HFF-Myc (cell line): ENCODE data around the gene RING1.

Experiments used
- DNase-seq: peaks from one replicate; pipeline ENCODE4 v3.0.0-alpha.2; 2011; ENCODE audit warnings: low read depth; ENCODE audit errors: extremely low read depth
- H3K4me3 ChIP-seq: replicated peaks from 2 replicates; pipeline ENCODE4 v1.5.1; 2011; ENCODE audit warnings: low read depth, mild to moderate bottlenecking, control low read depth, low read length
- CTCF ChIP-seq: IDR thresholded peaks from 2 replicates; pipeline ENCODE4 v1.5.1; 2012; ENCODE audit warnings: mild to moderate bottlenecking, low read depth, low read length, control low read depth; ENCODE audit errors: missing control alignments

The RING1 gene

DNA sequence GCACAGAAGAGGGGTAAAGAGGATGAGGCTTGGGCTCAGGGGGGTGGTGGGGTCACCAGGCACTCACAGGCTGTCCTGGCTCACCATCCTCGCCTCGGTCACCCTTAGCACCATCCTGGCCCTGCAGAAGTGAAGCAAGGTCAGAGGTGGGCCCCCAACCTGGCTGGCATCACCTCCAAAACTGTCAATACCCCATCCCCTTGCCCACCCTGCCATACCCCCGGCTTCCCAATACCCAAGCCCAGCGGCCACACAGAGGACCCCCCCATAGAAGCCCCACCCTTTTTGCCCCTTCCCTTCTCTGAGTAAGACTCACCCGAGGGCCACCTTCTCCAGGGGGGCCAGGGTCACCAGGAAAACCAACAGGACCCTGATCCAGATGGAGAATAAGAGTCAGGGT is 39.7 kb upstream of the RING1 start:
- no peak overlapping the region for H3K4me3 ChIP-seq
- DNase-seq = no peak
- TF ChIP-seq CTCF = no peak

DNA sequence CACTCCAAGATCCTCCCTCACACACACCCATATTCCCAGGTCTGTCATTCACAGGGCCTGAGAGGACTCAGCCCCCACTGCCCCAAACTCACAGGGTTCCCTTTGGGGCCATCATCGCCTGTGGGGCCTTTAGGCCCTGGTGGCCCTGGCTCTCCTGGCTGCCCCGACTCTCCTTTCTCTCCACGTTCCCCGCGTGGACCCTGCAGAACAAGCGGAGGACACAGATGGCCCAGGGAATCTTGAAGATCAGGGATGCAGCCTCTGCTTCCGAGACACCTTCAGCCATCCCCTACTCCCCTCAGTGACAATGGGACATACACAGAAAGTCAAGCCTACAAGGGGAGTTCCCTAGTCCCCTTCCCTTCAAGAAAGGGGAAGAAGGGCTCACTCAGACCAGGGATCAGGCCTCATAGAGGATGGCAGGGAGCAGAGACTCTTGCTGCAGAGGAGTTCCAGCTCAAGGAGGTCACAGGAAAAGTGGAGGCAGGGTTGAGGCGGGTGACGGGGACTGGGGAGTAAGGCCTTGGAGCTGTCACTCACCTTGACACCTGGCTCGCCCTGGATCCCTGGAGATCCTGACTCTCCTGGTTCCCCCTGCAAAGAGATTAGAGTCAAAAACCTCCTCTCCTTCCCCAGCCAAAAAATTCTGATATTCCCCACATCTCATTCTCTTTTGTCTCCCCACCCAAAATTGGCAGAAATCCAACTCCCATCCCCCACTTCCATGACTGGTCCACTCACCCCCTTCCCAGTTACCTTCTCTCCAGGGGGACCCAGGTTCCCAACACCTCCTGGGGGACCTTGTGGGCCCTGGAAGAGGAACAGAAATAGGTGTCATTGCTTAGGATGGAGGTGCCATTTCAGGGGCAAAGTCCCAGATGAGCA is 38.8 kb upstream of the RING1 start:
- no peak overlapping the region for H3K4me3 ChIP-seq
- no peak for DNase-seq
- TF ChIP-seq CTCF = no peak

- no peak for TF ChIP-seq CTCF
- H3K4me3 ChIP-seq = no peak overlapping the region
- no peak for DNase-seq
Observed at GRCh38 chr6:33170176-33171015, 37.9 kb upstream of the RING1 start.

DNA sequence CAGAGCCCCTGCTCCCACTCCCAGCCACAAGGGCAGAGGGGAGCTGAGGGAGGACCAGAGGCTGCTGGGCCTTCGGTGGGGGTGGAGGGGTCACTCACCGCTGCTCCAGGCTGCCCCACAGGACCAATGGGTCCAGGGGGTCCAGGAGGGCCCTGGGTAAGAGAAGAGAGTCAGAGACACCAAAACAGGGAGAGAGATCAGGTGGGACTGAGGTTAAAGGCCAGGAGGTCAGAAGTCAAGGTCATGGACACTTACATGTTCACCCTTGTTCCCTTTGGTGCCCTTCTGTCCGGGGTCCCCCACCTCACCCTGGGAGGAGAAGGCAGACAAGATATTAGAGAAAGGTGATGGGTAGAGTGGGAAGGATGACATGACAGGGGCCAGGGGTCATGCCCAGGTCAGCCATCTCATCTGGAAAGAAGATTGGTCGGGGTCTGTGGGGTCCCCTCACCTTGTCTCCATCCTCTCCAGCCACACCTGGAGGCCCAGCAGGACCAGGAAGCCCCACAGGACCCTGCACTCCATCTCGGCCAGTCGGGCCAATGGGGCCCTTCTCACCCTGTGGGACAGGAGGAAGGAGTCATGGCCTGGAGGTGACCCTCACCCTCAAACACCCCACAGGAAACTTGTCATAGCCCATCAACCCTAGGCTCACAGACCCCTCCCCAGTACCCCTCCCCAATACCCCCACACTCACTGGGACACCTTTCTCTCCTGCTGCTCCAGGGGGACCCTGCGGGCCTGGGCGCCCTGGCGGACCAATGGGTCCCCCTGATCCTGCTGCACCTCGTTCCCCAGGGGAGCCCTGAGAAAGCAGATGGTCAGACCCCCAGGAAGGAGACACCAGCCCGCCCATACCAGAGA is 37.1 kb upstream of the RING1 start:
- no peak for TF ChIP-seq CTCF
- no peak overlapping the region for H3K4me3 ChIP-seq
- DNase-seq = no peak

- DNase-seq = no peak
- H3K4me3 ChIP-seq = no peak overlapping the region
- no peak for TF ChIP-seq CTCF
Observed at GRCh38 chr6:33171880-33172687, 36.2 kb upstream of the RING1 start.
